DOHH2 (cell line): Measurements from ENCODE around the gene ZNF12.

ENCODE experiments used
- EZH2phosphoT487 ChIP-seq: fragments of 200-600 bp; sonication (generic); IDR thresholded peaks from 2 replicates; pipeline ENCODE4 v1.6.1; 2017; ENCODE audit warnings: borderline replicate concordance, mild to moderate bottlenecking, antibody characterized with exemption, low read length, moderate library complexity, mixed read lengths
- TF ChIP-seq, protein P1 (sequence below): fragments of 200-600 bp; sonication (generic); IDR thresholded peaks from one replicate; pipeline ENCODE4 v1.5.1; 2014; ENCODE audit warnings: antibody characterized with exemption, mild to moderate bottlenecking, low read depth, low read length; ENCODE audit not compliant: poor library complexity, severe bottlenecking

DNA sequence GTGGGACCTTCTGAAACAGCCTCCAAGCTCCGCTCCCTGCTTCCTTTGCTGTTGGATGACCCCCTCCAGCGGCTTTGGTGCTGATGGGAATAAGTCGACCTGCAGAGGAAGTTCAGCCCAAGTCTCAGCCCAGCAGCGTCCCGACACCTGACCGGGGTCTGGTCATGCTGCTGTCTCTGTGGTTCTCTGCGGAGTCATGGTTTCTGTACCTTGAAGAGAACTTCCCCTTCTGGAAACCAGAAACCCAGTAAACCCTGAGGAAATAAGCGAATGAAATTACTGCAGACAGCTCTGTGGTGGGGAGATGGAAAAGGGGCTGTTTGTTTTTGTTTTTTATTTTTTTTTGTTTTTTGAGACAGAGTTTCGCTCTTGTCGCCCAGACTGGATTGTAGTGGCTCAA is 18.3 kb upstream of the ZNF12 start:
- TF ChIP-seq, protein P1, sequence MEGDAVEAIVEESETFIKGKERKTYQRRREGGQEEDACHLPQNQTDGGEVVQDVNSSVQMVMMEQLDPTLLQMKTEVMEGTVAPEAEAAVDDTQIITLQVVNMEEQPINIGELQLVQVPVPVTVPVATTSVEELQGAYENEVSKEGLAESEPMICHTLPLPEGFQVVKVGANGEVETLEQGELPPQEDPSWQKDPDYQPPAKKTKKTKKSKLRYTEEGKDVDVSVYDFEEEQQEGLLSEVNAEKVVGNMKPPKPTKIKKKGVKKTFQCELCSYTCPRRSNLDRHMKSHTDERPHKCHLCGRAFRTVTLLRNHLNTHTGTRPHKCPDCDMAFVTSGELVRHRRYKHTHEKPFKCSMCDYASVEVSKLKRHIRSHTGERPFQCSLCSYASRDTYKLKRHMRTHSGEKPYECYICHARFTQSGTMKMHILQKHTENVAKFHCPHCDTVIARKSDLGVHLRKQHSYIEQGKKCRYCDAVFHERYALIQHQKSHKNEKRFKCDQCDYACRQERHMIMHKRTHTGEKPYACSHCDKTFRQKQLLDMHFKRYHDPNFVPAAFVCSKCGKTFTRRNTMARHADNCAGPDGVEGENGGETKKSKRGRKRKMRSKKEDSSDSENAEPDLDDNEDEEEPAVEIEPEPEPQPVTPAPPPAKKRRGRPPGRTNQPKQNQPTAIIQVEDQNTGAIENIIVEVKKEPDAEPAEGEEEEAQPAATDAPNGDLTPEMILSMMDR: no peak
- no peak for TF ChIP-seq EZH2phosphoT487
